IPS DF 6.9 (cell line): ENCODE data around the gene KIF26A.
"Not testable (repeated sequence)": the region's sequence is repeated elsewhere in the genome, so short reads cannot be mapped to it uniquely, and the experiment has no call there.

Experiments
- DNase-seq: peaks from one replicate; pipeline ENCODE4 v3.0.0-alpha.2; 2013; ENCODE audit warnings: low read depth, low spot score
- H3K27ac ChIP-seq: one replicate; pipeline ENCODE4 v1.5.1; 2013; ENCODE audit warnings: low read length, control low read depth
- H3K27me3 ChIP-seq: 2 replicates; pipeline ENCODE4 v1.6.1; 2013; ENCODE audit warnings: mild to moderate bottlenecking, low read length; ENCODE audit not compliant: control insufficient read depth, insufficient read depth
- H3K36me3 ChIP-seq: 2 replicates; pipeline ENCODE4 v1.6.1; 2013; ENCODE audit warnings: low read length; ENCODE audit not compliant: control insufficient read depth, insufficient read depth
- H3K4me1 ChIP-seq: 2 replicates; pipeline ENCODE4 v1.6.1; 2013; ENCODE audit warnings: low read length; ENCODE audit not compliant: control insufficient read depth, insufficient read depth
- H3K4me3 ChIP-seq: 2 replicates; pipeline ENCODE4 v1.5.1; 2013; ENCODE audit warnings: mild to moderate bottlenecking, low read length
- H3K9me3 ChIP-seq: 2 replicates; pipeline ENCODE4 v1.6.1; 2013; ENCODE audit warnings: low read length, inconsistent platforms; ENCODE audit not compliant: control insufficient read depth, insufficient read depth
- whole genome bisulfite sequencing: extraction: QIAGEN DNeasy Blood & Tissue Kit; methylation state at CpG from one replicate; pipeline ENCODE4 v1.1.7; 2013; ENCODE audit warnings: mixed read lengths, missing lambda C conversion rate; ENCODE audit not compliant: insufficient read length, insufficient coverage; 5-methylcytosine and 5-hydroxymethylcytosine counted together

The KIF26A gene

DNA sequence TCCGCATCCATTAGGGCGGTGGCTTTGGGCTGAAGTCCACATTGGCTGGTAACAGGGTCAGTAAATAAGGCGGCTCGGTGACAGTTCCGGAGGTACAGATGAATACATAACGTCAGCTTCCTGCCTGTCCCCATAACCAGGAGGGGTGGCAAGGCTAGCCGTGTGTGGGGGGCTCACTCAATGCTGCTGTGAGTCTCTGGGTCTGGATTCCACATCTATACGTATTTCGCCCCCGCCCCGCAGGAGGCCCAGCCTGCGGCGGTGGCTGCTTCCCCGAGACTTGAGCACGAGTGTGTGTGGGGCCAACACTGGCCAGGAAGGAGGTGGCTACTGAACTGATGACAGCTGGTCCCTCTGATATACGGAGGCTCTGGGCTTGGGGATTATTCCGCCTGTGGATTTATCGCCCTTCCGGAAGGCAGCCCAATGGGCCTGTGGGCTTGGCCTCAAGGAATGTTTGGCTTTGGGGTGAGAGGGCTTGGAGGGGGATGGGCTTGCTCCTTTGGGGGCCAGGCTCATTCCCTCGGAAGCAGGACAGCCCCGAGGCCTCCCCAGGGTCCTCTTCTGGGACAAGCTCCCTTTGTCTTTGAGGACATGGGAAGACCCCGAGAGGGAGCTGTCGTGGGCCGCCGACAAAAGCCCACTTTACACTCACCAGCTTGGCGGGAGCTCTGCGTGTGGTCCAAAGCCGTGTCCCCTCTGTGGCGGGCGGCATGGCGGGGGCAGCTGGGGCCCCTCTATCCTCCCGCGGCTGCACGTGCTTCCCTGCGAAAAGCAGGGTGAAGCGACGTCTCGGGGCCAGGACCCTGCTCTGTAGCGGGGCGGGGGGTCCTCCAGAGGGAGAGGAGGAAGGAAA, 82.1 kb downstream of the KIF26A start:
- Histone ChIP-seq H3K27ac (no peak overlapping the region), H3K27me3 (no peaks in the 10 kb centered on the region), H3K4me1 (peaks cover 6% of the 10 kb centered on the region), H3K4me3 (no peak overlapping the region), H3K9me3 (no peaks in the 10 kb centered on the region), H3K36me3 (no peaks in the 10 kb centered on the region)
- no peak for DNase-seq
- WGBS: no CpG with 5 or more reads among the region's 40 CpGs

GRCh38 chr14:104221071-104221625, 82.8 kb downstream of the KIF26A start:
- no peaks in the 10 kb centered on the region for H3K27me3 ChIP-seq
- H3K36me3 ChIP-seq: no peaks in the 10 kb centered on the region
- H3K9me3 ChIP-seq: no peaks in the 10 kb centered on the region
- no peak overlapping the region for H3K4me3 ChIP-seq
- H3K27ac ChIP-seq: no peak overlapping the region
- no CpG with 5 or more reads among the region's 14 CpGs for WGBS
- peaks cover 7% of the 10 kb centered on the region for H3K4me1 ChIP-seq
- DNase-seq: no peak

GRCh38 chr14:104221636-104222369, 83.4 kb downstream of the KIF26A start:
- no CpG with 5 or more reads among the region's 21 CpGs for WGBS
- Histone ChIP-seq H3K27ac (no peak overlapping the region), H3K9me3 (no peaks in the 10 kb centered on the region), H3K4me3 (no peak overlapping the region), H3K4me1 (peaks cover 7% of the 10 kb centered on the region), H3K36me3 (no peaks in the 10 kb centered on the region), H3K27me3 (no peaks in the 10 kb centered on the region)
- no peak for DNase-seq

- Histone ChIP-seq H3K4me1 (peaks cover 7% of the 10 kb centered on the region), H3K4me3 (no peak overlapping the region), H3K9me3 (no peaks in the 10 kb centered on the region), H3K36me3 (no peaks in the 10 kb centered on the region), H3K27ac (no peak overlapping the region), H3K27me3 (no peaks in the 10 kb centered on the region)
- no peak for DNase-seq
- no CpG with 5 or more reads among the region's 11 CpGs for WGBS
Observed at GRCh38 chr14:104222396-104223036, 84.1 kb downstream of the KIF26A start.

DNA sequence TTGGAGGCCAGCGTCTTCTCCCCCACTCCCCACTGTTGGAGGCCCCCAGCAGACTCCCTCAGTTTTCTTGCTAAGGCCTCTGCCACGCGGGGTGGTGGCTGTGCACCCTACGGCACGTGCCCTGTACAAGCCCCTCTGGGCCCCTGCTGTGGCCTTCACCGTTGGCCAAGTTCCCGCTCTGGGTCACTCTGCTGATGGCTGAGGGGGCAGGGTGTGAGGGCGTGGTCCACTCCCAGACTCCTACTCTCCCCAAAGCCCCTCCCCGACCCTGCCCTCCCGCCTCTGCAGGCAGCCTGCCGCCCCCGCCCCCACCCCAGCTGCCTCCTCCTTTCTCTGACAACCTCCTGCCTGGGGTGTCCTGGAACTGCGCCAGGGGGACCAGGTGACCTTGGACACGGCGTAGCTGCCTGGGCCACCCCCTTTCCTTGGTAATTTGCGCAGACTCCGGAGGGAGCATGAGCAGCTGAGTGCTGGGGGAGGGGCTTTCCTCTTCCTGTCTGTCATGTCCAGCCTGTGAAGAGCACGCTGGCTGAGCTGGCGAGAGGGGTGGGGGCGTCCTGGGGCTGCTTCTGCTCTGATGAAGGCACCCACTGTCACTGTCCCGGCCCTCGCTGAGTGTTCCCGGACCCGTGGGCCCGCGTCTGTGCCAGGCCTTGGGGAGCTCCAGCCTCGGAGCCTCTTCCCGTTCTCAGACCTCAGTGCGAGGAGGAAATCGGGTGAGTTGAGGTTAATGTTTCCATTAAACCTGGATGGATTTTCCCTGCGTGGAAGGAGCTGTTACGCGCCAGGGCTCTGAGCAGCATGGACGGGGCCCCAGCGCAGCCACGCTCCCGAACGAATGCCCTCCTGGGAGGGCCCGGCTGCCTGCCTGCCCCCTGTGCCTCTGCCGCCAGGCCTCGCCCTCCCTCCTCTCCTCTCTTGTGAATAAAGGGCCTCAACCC, 85.0 kb downstream of the KIF26A start:
- Histone ChIP-seq H3K4me3 (no peak overlapping the region), H3K27me3 (no peaks in the 10 kb centered on the region), H3K9me3 (no peaks in the 10 kb centered on the region), H3K4me1 (peaks cover 7% of the 10 kb centered on the region), H3K27ac (no peak overlapping the region), H3K36me3 (no peaks in the 10 kb centered on the region)
- no CpG with 5 or more reads among the region's 41 CpGs for WGBS
- no peak for DNase-seq

DNA sequence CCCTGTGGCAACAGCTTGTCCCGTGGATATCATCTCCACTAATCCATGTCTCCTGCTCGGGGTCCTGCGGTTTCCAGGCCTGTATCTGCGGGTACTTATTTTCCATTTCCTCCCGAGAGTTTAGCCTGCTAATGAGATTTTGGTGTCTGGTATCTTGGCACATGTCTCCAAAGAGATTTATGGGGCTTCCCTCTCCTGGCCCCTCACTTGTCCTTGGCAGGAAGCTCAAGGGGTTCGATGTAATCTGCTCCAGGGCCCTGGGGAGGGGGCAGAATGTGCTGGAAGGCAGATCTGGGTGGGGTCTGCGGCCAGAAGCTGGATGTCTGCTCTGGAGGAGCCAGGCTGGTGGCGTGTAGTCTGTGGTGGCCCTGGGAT, 85.7 kb downstream of the KIF26A start:
- Histone ChIP-seq H3K9me3 (no peaks in the 10 kb centered on the region), H3K4me3 (no peak overlapping the region), H3K4me1 (peaks cover 5% of the 10 kb centered on the region), H3K27ac (no peak overlapping the region), H3K36me3 (no peaks in the 10 kb centered on the region), H3K27me3 (no peaks in the 10 kb centered on the region)
- no CpG with 5 or more reads among the region's 8 CpGs for WGBS
- DNase-seq: no peak

DNA sequence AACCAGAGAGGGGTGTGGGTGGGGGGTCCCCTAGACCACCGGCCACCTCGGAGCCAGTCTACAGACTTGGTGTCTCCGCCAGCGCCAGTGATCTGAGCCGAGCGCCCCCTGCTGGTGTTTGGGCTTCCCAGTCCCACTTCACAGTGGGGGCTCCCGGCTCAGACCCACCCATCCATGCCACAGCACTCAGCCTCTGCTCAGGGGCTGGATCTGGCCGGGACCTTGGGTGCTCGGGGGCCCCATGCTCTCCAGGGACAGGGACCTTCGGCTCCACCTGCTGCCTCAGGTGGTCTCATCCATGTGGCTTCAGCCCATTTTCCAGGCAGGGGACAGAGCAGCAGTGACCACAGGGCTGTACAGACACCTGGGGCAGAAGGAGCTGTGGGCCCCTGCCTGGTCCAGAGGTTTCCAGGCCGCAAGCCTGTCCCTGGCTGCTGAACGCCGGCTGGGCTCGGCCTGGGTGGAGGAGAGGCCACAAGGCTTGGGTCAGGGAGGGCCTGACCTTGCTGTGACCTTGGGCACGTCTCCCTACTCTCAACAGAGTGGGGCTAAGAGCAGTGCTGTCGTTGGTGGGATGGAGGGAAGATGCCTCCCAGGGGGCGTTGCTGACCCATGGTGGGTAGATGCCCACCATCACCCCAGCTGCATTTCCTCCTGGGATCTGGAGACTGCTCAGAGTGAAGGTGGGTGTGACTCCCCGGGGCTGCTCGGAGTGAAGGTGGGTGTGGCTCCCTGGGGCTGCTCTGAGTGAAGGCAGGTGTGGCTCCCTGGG, 86.3 kb downstream of the KIF26A start:
- no peaks in the 10 kb centered on the region for H3K36me3 ChIP-seq
- H3K27ac ChIP-seq: no peak overlapping the region
- no peaks in the 10 kb centered on the region for H3K9me3 ChIP-seq
- WGBS: no CpG with 5 or more reads among the region's 19 CpGs
- H3K4me1 ChIP-seq: peaks cover 5% of the 10 kb centered on the region
- no peak overlapping the region for H3K4me3 ChIP-seq
- DNase-seq: peak; percentile 18
- no peaks in the 10 kb centered on the region for H3K27me3 ChIP-seq

DNA sequence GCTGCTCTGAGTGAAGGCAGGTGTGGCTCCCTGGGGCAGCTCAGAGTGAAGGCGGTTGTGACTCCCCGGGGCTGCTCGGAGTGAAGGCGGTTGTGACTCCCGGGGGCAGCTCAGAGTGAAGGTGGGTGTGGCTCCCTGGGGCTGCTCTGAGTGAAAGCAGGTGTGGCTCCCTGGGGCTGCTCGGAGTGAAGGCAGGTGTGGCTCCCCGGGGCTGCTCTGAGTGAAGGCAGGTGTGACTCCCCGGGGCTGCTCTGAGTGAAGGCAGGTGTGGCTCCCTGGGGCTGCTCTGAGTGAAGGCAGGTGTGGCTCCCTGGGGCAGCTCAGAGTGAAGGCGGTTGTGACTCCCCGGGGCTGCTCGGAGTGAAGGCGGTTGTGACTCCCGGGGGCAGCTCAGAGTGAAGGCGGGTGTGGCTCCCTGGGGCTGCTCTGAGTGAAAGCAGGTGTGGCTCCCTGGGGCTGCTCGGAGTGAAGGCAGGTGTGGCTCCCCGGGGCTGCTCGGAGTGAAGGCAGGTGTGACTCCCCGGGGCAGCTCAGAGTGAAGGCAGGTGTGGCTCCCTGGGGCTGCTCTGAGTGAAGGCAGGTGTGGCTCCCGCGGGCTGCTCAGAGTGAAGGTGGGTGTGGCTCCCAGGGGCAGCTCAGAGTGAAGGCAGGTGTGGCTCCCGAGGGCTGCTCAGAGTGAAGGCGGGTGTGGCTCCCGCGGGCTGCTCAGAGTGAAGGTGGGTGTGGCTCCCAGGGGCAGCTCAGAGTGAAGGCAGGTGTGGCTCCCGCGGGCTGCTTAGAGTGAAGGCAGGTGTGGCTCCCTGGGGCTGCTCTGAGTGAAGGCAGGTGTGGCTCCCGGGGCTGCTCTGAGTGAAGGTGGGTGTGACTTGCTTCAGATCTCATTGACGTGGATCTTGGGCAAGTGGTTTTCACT, 87.1 kb downstream of the KIF26A start:
- H3K4me1 ChIP-seq, H3K9me3 ChIP-seq, H3K27me3 ChIP-seq, DNase-seq, H3K27ac ChIP-seq, H3K36me3 ChIP-seq, H3K4me3 ChIP-seq: not testable (repeated sequence)
- WGBS: no CpG with 5 or more reads among the region's 28 CpGs
